Forelimb muscle (tissue), 1 donor: Measurements from ENCODE around the gene CHTF18. TPM values are rescaled to one million over a fixed set of nuclear protein-coding genes. Genes with fewer than 3 reads are reported as not detected.

Experiments used
- DNase-seq: peaks from one replicate; pipeline ENCODE4 v3.0.0-alpha.2; 2013; ENCODE audit warnings: low read depth
- polyA plus RNA-seq: library from polyadenylated mRNA; unstranded; fragments of 120-200 nt; gene quantifications from one replicate; pipeline ENCODE4 v1.2.1, GENCODE V29; 2013; ENCODE audit not compliant: insufficient read length

Gene CHTF18
- polyA plus RNA-seq, 1 donor, result 15.4 TPM

- DNase-seq, result no peak
Measured at GRCh38 chr16:760545-761343, 27.7 kb upstream of the CHTF18 start, which contains the start of gene MSLN. TSS of gene MSLN (plus strand) at chr16:760734. CDS start at chr16:762681, 1,947 bp downstream.

- DNase-seq, result no peak
Measured at GRCh38 chr16:761625-762513, 26.6 kb upstream of the CHTF18 start.

- no peak for DNase-seq
Measured at GRCh38 chr16:762595-763268, 25.7 kb upstream of the CHTF18 start.

GRCh38 chr16:763369-764183 lies 24.8 kb upstream of the CHTF18 start:
- no peak for DNase-seq

GRCh38 chr16:764184-764750 lies 24.2 kb upstream of the CHTF18 start:
- DNase-seq, result no peak

- DNase-seq, result no peak
Measured at GRCh38 chr16:764848-765487, 23.5 kb upstream of the CHTF18 start.

GRCh38 chr16:765488-765865 lies 22.9 kb upstream of the CHTF18 start:
- no peak for DNase-seq

GRCh38 chr16:766008-766819 lies 22.2 kb upstream of the CHTF18 start:
- DNase-seq, result no peak

GRCh38 chr16:766820-767640 lies 21.4 kb upstream of the CHTF18 start:
- DNase-seq, result no peak

GRCh38 chr16:767743-768235 lies 20.6 kb upstream of the CHTF18 start:
- DNase-seq, result no peak

- no peak for DNase-seq
Measured at GRCh38 chr16:768428-768827, 20.0 kb upstream of the CHTF18 start.

GRCh38 chr16:769184-769784 lies 19.1 kb upstream of the CHTF18 start:
- no peak for DNase-seq

- DNase-seq, result no peak
Measured at GRCh38 chr16:769934-770333, 18.5 kb upstream of the CHTF18 start.

- no peak for DNase-seq
Measured at GRCh38 chr16:770411-770810, 18.0 kb upstream of the CHTF18 start.

- DNase-seq, result no peak
Measured at GRCh38 chr16:772959-773358, 15.5 kb upstream of the CHTF18 start.

GRCh38 chr16:774086-775001 lies 14.1 kb upstream of the CHTF18 start:
- DNase-seq, result no peak

GRCh38 chr16:775236-775796 lies 13.1 kb upstream of the CHTF18 start:
- DNase-seq, result no peak
